Esophagus muscularis mucosa (tissue), 3 donors: ENCODE data around the gene TMEM240.

Source experiments
- CTCF ChIP-seq, 3 experiments: fragments of 200-600 bp in 2 of 3; fragments of 450-650 bp in 1 of 3; sonication (generic) in 2 of 3; IDR thresholded peaks; one replicate each; pipeline ENCODE4 v1.5.1; 2017 to 2019; ENCODE audit warnings: antibody characterized with exemption in 3 of 3, mild to moderate bottlenecking in 2 of 3, moderate library complexity in 1 of 3
- POLR2A ChIP-seq: fragments of 450-650 bp; IDR thresholded peaks from one replicate; pipeline ENCODE4 v1.6.1; 2017; ENCODE audit warnings: antibody characterized with exemption, moderate library complexity, mild to moderate bottlenecking, low read depth

GRCh38 chr1:1529936-1530335, 10.5 kb downstream of the TMEM240 start:
- no peak for TF ChIP-seq CTCF (IDR thresholded peaks at IDR 0.05)
- no peak for TF ChIP-seq POLR2A
